H1 (cell line): ENCODE data around the gene CACNA1E. TPM values are rescaled to one million over a fixed set of nuclear protein-coding genes. Genes with fewer than 3 reads are reported as not detected.

Experiments
- CTCF ChIA-PET: fragments of 300-600 bp; sonication (Branson Sonifier 250); formaldehyde crosslinking; loops from one replicate; lab custom pipeline; 2021; ENCODE audit not compliant: partially characterized antibody; lab: Charles Lee
- POLR2A ChIA-PET: fragments of 300-600 bp; sonication (Branson Sonifier 250); formaldehyde crosslinking; loops from one replicate; lab custom pipeline; 2021; ENCODE audit warnings: inconsistent platforms; ENCODE audit not compliant: partially characterized antibody; lab: Charles Lee
- DNase-seq, 2 experiments: peaks; one replicate each; pipeline versions ENCODE4 v3.0.0 to v3.0.0-alpha.2; 2010 to 2022; ENCODE audit warnings: low spot score in 2 of 2, low read depth in 1 of 2, mixed read lengths in 1 of 2
- FAIRE-seq: peaks from 2 replicates; lab custom pipeline; 2011; peaks lifted over from hg19 to GRCh38; lab: Jason Lieb, UNC
- H2AFZ ChIP-seq: 2 replicates; pipeline ENCODE4 v1.8.1; 2012; ENCODE audit warnings: low read length, inconsistent platforms
- H2AK5ac ChIP-seq: 2 replicates; pipeline ENCODE4 v1.6.1; 2013; ENCODE audit warnings: low read depth, low read length
- H2BK120ac ChIP-seq: replicated peaks from 2 replicates; pipeline ENCODE3; 2013; ENCODE audit warnings: low read depth, low read length, inconsistent platforms
- H2BK12ac ChIP-seq: 2 replicates; pipeline ENCODE4 v1.6.1; 2013; ENCODE audit warnings: low read depth, low read length
- H2BK15ac ChIP-seq: 2 replicates; pipeline ENCODE4 v1.6.1; 2013; ENCODE audit warnings: low read length
- H2BK20ac ChIP-seq: 2 replicates; pipeline ENCODE4 v1.6.1; 2013; ENCODE audit warnings: low read length
- H2BK5ac ChIP-seq: 2 replicates; pipeline ENCODE4 v1.6.1; 2013; ENCODE audit warnings: low read depth, low read length
- H3K14ac ChIP-seq: 2 replicates; pipeline ENCODE4 v1.6.1; 2013; ENCODE audit warnings: inconsistent platforms; ENCODE audit not compliant: insufficient read length
- H3K18ac ChIP-seq: 2 replicates; pipeline ENCODE4 v1.6.1; 2013; ENCODE audit warnings: low read length; ENCODE audit errors: extremely low read depth
- H3K23ac ChIP-seq: 2 replicates; pipeline ENCODE4 v1.6.1; 2013; ENCODE audit warnings: inconsistent platforms; ENCODE audit not compliant: insufficient read length
- H3K23me2 ChIP-seq: 2 replicates; pipeline ENCODE4 v1.6.1; 2013; ENCODE audit warnings: low read depth, low read length
- H3K27ac ChIP-seq: 2 replicates; pipeline ENCODE4 v1.6.1; 2011; ENCODE audit warnings: low read depth, low read length, inconsistent platforms
- H3K27me3 ChIP-seq, 4 experiments: replicated peaks in 1 of 4; 1 replicate in 1 of 4; 2 replicates in 3 of 4; pipeline versions ENCODE4 v1.6.1 to v1.8.1; 2011 to 2013; ENCODE audit warnings: low read length in 3 of 4, mild to moderate bottlenecking in 3 of 4, inconsistent platforms in 2 of 4, mixed read lengths in 2 of 4, moderate library complexity in 1 of 4; ENCODE audit not compliant: control insufficient read depth in 3 of 4, insufficient read depth in 3 of 4; ENCODE audit errors: extremely low read depth in 1 of 4
- H3K36me3 ChIP-seq, 4 experiments: 2 replicates each; pipeline versions ENCODE4 v1.6.1 to v1.8.1; 2011 to 2013; ENCODE audit warnings: mild to moderate bottlenecking in 4 of 4, low read length in 3 of 4, moderate library complexity in 2 of 4, control low read depth in 1 of 4, inconsistent platforms in 1 of 4; ENCODE audit not compliant: insufficient read depth in 4 of 4, control insufficient read depth in 2 of 4
- H3K4ac ChIP-seq: replicated peaks from 2 replicates; pipeline ENCODE3; 2013; ENCODE audit warnings: low read length, low read depth, mixed read lengths, inconsistent platforms; ENCODE audit not compliant: insufficient read length
- H3K4me1 ChIP-seq, 4 experiments: replicated peaks in 1 of 4; 1 replicate in 1 of 4; 2 replicates in 3 of 4; pipeline versions ENCODE4 v1.6.1 to v1.8.1; 2011 to 2013; ENCODE audit warnings: low read length in 3 of 4, inconsistent platforms in 2 of 4, mixed read lengths in 1 of 4; ENCODE audit not compliant: insufficient read depth in 4 of 4, control insufficient read depth in 3 of 4
- H3K4me2 ChIP-seq, 2 experiments: 2 replicates each; pipeline versions ENCODE4 v1.6.1 to v1.8.1; 2011 to 2013; ENCODE audit warnings: low read depth in 2 of 2, low read length in 2 of 2, control low read depth in 1 of 2, inconsistent platforms in 1 of 2, mild to moderate bottlenecking in 1 of 2; ENCODE audit not compliant: insufficient read depth in 1 of 2
- H3K4me3 ChIP-seq, 4 experiments: fragments of 200-600, 300-600 bp in 1 of 4; sonication (generic), shearing (Covaris generic), sonication (Bioruptor Twin) in 1 of 4; 2 replicates each; pipeline versions ENCODE4 v1.5.1 to v1.8.1; 2011 to 2016; ENCODE audit warnings: low read length in 4 of 4, low read depth in 3 of 4, control low read depth in 2 of 4, inconsistent platforms in 2 of 4, mild to moderate bottlenecking in 2 of 4, mixed read lengths in 1 of 4, moderate library complexity in 1 of 4; ENCODE audit not compliant: insufficient read depth in 2 of 4; ENCODE audit errors: extremely low read depth in 1 of 4
- H3K56ac ChIP-seq: replicated peaks from 2 replicates; pipeline ENCODE3; 2013; ENCODE audit warnings: low read depth, mild to moderate bottlenecking, mixed read lengths, low read length, inconsistent platforms; ENCODE audit not compliant: insufficient read length
- H3K79me1 ChIP-seq: 2 replicates; pipeline ENCODE4 v1.6.1; 2013; ENCODE audit warnings: low read depth, low read length, control low read depth
- H3K79me2 ChIP-seq, 2 experiments: 2 replicates each; pipeline versions ENCODE4 v1.6.1 to v1.8.1; 2012 to 2013; ENCODE audit warnings: low read length in 2 of 2, mild to moderate bottlenecking in 2 of 2, inconsistent platforms in 1 of 2; ENCODE audit not compliant: insufficient read depth in 2 of 2, control insufficient read depth in 1 of 2
- H3K9ac ChIP-seq, 4 experiments: replicated peaks in 1 of 4; 1 replicate in 1 of 4; 2 replicates in 3 of 4; pipeline versions ENCODE4 v1.6.1 to v1.8.1; 2011 to 2013; ENCODE audit warnings: low read depth in 3 of 4, low read length in 3 of 4, control low read depth in 2 of 4, mild to moderate bottlenecking in 2 of 4, moderate library complexity in 2 of 4, inconsistent platforms in 1 of 4; ENCODE audit errors: extremely low read depth in 1 of 4
- H3K9me3 ChIP-seq, 2 experiments: 2 replicates each; pipeline versions ENCODE4 v1.6.1 to v1.8.1; 2012 to 2013; ENCODE audit warnings: mild to moderate bottlenecking in 2 of 2, moderate library complexity in 2 of 2, control low read depth in 1 of 2, inconsistent platforms in 1 of 2, low read depth in 1 of 2, low read length in 1 of 2, mixed read lengths in 1 of 2; ENCODE audit not compliant: insufficient read depth in 2 of 2
- H4K20me1 ChIP-seq, 2 experiments: replicated peaks in 1 of 2; 2 replicates each; pipeline versions ENCODE3 to v1.8.1; 2011 to 2013; ENCODE audit warnings: inconsistent platforms in 2 of 2, low read length in 2 of 2, mild to moderate bottlenecking in 1 of 2; ENCODE audit not compliant: insufficient read depth in 2 of 2, control insufficient read depth in 1 of 2
- H4K5ac ChIP-seq: 2 replicates; pipeline ENCODE4 v1.6.1; 2013; ENCODE audit warnings: low read length, low read depth, mixed read lengths, inconsistent platforms; ENCODE audit not compliant: insufficient read length
- H4K8ac ChIP-seq: 2 replicates; pipeline ENCODE4 v1.8.0; 2013; ENCODE audit warnings: mild to moderate bottlenecking, moderate library complexity, low read length, inconsistent platforms; ENCODE audit not compliant: insufficient read depth; ENCODE audit errors: extremely low read depth
- H4K91ac ChIP-seq: replicated peaks from 2 replicates; pipeline ENCODE3; 2013; ENCODE audit warnings: low read length, mixed read lengths, inconsistent platforms; ENCODE audit not compliant: insufficient read length
- ATF2 ChIP-seq: IDR thresholded peaks from 2 replicates; pipeline ENCODE4 v1.6.1; 2012; ENCODE audit warnings: low read length, inconsistent platforms
- CBX5 ChIP-seq: fragments of 300-800, 300-1000 bp; sonication (generic); IDR thresholded peaks from 2 replicates; pipeline ENCODE4 v1.7.1; 2016; ENCODE audit warnings: antibody characterized with exemption, low read length, low read depth
- CHD1 ChIP-seq: IDR thresholded peaks from 2 replicates; pipeline ENCODE4 v1.6.1; 2012; ENCODE audit warnings: low read depth, low read length, improper control_type of control experiment
- CTBP2 ChIP-seq: IDR thresholded peaks from 2 replicates; pipeline ENCODE4 v1.7.0; 2011; ENCODE audit warnings: borderline replicate concordance, mild to moderate bottlenecking, moderate library complexity, mixed read lengths, low read length; ENCODE audit not compliant: insufficient read depth, insufficient read length
- HDAC6 ChIP-seq: IDR thresholded peaks from one replicate; pipeline ENCODE4 v1.7.1; 2012; ENCODE audit warnings: low read depth, mild to moderate bottlenecking, inconsistent platforms, low read length, moderate library complexity
- KDM4A ChIP-seq: IDR thresholded peaks from one replicate; pipeline ENCODE4 v1.7.1; 2012; ENCODE audit warnings: low read depth, mild to moderate bottlenecking, moderate library complexity, low read length, inconsistent platforms; ENCODE audit not compliant: severe bottlenecking
- MAX ChIP-seq: IDR thresholded peaks from 2 replicates; pipeline ENCODE4 v1.6.1; 2012; ENCODE audit warnings: inconsistent platforms
- POLR2A ChIP-seq, 2 experiments: IDR thresholded peaks; 1 replicate in 1 of 2; 2 replicates in 1 of 2; pipeline ENCODE4 v1.6.1; 2011; ENCODE audit warnings: low read depth in 2 of 2, low read length in 2 of 2, mild to moderate bottlenecking in 2 of 2; ENCODE audit errors: control extremely low read depth in 1 of 2
- RBBP5 ChIP-seq: IDR thresholded peaks from 2 replicates; pipeline ENCODE4 v1.7.1; 2012; ENCODE audit warnings: low read depth, mild to moderate bottlenecking, inconsistent platforms, low read length, moderate library complexity, borderline replicate concordance
- SP2 ChIP-seq: IDR thresholded peaks from 2 replicates; pipeline ENCODE4 v1.6.1; 2012; ENCODE audit warnings: mild to moderate bottlenecking, low read length, inconsistent platforms
- TAF1 ChIP-seq: IDR thresholded peaks from 2 replicates; pipeline ENCODE4 v1.6.1; 2011; ENCODE audit warnings: mild to moderate bottlenecking, low read depth, low read length
- ZNF274 ChIP-seq: IDR thresholded peaks from 2 replicates; pipeline ENCODE4 v1.7.0; 2012; ENCODE audit warnings: low read length, borderline replicate concordance; ENCODE audit errors: extremely low read depth
- WGBS, 2 experiments: shearing (Covaris generic) in 1 of 2; methylation state at CpG; one replicate each; pipeline versions ENCODE4 v1.1.6 to v1.1.7; 2013 to 2015; ENCODE audit warnings: low lambda C conversion rate in 2 of 2, mixed read lengths in 2 of 2, inconsistent platforms in 1 of 2, low coverage in 1 of 2, missing lambda C conversion rate in 1 of 2; ENCODE audit not compliant: insufficient replicate concordance in 2 of 2, insufficient coverage in 1 of 2, insufficient read length in 1 of 2; ENCODE audit errors: extremely low coverage in 1 of 2, missing lambda C conversion rate in 1 of 2; 5-methylcytosine and 5-hydroxymethylcytosine counted together
- polyA plus RNA-seq, 7 experiments: library from polyadenylated mRNA; depleted of rRNA in 3 of 7; stranded (reverse) in 5 of 7; unstranded in 2 of 7; fragments of >200 nt in 5 of 7; fragments of 200-250 nt in 2 of 7; gene quantifications; 1 replicate in 5 of 7; 2 replicates in 1 of 7; 4 replicates in 1 of 7; pipeline versions ENCODE4 v1.2.1 to v1.2.3, GENCODE V29; 2011 to 2013; ENCODE audit warnings: missing spikeins in 2 of 7, mixed read lengths in 2 of 7
- total RNA-seq: library from RNA; stranded (reverse); fragmentation: NEBNext Ultra II Directional; extraction: Animal tissue kit (Norgen Biotek cat#: 25700); gene quantifications from 2 replicates; pipeline ENCODE4 v1.2.1, GENCODE V29; 2021

The CACNA1E gene
- total and polyA plus RNA-seq, 2 of the 8 experiments (the other 6 are each of a cell fraction or from before 2014, with no cell fraction given), result 0.98 to 1.3 TPM

GRCh38 chr1:181794332-181794731, 311.0 kb downstream of the CACNA1E start:
- no peak overlapping the region for H3K4me3 ChIP-seq
- no peak overlapping the region for H2AK5ac ChIP-seq
- H3K14ac ChIP-seq, result no peak overlapping the region
- H4K20me1 ChIP-seq, result no peaks in the 10 kb centered on the region
- no peaks in the 10 kb centered on the region for H3K4me1 ChIP-seq
- H3K9ac ChIP-seq, result no peak overlapping the region
- no peak overlapping the region for H2AFZ ChIP-seq
- no peak for FAIRE-seq
- H2BK12ac ChIP-seq, result no peak overlapping the region
- no peak overlapping the region for H2BK5ac ChIP-seq
- CTCF ChIA-PET, result interaction anchor here (1.2 kb wide), 1 partner anchor 413 kb away, joined by 3 read pairs; no protein-coding TSS in a partner anchor
- POLR2A ChIA-PET, result no interaction called here
- H3K36me3 ChIP-seq, result no peaks in the 10 kb centered on the region
- no peaks in the 10 kb centered on the region for H3K27me3 ChIP-seq
- DNase-seq, result no peak
- H3K79me1 ChIP-seq, result no peaks in the 10 kb centered on the region
- no peak overlapping the region for H2BK120ac ChIP-seq
- H4K8ac ChIP-seq, result no peak overlapping the region
- H3K18ac ChIP-seq, result no peak overlapping the region
- no peak overlapping the region for H2BK15ac ChIP-seq
- no peak overlapping the region for H4K91ac ChIP-seq
- no peak overlapping the region for H4K5ac ChIP-seq
- no peak overlapping the region for H3K27ac ChIP-seq
- 92% methylated on average over 3 of the region's 3 CpGs; no CpG with 5 or more reads in 1 of the 2 experiments for WGBS, 2 experiments
- H3K4me2 ChIP-seq, result no peak overlapping the region
- no peak overlapping the region for H2BK20ac ChIP-seq
- H3K23ac ChIP-seq, result no peak overlapping the region
- H3K79me2 ChIP-seq, result no peaks in the 10 kb centered on the region
- no peak overlapping the region for H3K56ac ChIP-seq
- no peaks in the 10 kb centered on the region for H3K9me3 ChIP-seq
- no peaks in the 10 kb centered on the region for H3K23me2 ChIP-seq
- H3K4ac ChIP-seq, result no peak overlapping the region
- TF ChIP-seq CBX5, result no peak
- no peak for TF ChIP-seq ZNF274
- no peak for TF ChIP-seq TAF1
- no peak for TF ChIP-seq KDM4A
- no peak for TF ChIP-seq CTBP2
- TF ChIP-seq HDAC6, result no peak
- TF ChIP-seq POLR2A (IDR thresholded peaks at IDR 0.05; ENCODE audit: control extremely low read depth in 1 of 2, low read depth in 2 of 2, low read length in 2 of 2), result no peak
- TF ChIP-seq MAX, result no peak
- TF ChIP-seq CHD1, result no peak
- no peak for TF ChIP-seq RBBP5
- TF ChIP-seq SP2, result no peak
- no peak for TF ChIP-seq ATF2
